GM12892 (cell line): ENCODE results near the gene C1orf50.
"Not testable (repeated sequence)": the region's sequence is repeated elsewhere in the genome, so short reads cannot be mapped to it uniquely, and the experiment has no call there.

Experiments used
- DNase-seq: peaks from one replicate; pipeline ENCODE4 v3.0.0; 2011; ENCODE audit not compliant: insufficient read length
- FAIRE-seq: peaks from 2 replicates; lab custom pipeline; 2011; peaks lifted over from hg19 to GRCh38; lab: Jason Lieb, UNC
- POLR2A ChIP-seq: IDR thresholded peaks from 2 replicates; pipeline ENCODE4 v1.6.1; 2011; ENCODE audit warnings: low read depth, low read length, control low read depth
- POLR2AphosphoS5 ChIP-seq: IDR thresholded peaks from 2 replicates; pipeline ENCODE4 v1.6.1; 2011; ENCODE audit warnings: low read depth, low read length, control low read depth
- TAF1 ChIP-seq: IDR thresholded peaks from 2 replicates; pipeline ENCODE4 v1.6.1; 2011; ENCODE audit warnings: low read depth, mild to moderate bottlenecking, control low read depth, low read length, borderline replicate concordance

C1orf50 gene

GRCh38 chr1:42748461-42749410 is 18.3 kb upstream of the C1orf50 start:
- DNase-seq: no peak

DNA sequence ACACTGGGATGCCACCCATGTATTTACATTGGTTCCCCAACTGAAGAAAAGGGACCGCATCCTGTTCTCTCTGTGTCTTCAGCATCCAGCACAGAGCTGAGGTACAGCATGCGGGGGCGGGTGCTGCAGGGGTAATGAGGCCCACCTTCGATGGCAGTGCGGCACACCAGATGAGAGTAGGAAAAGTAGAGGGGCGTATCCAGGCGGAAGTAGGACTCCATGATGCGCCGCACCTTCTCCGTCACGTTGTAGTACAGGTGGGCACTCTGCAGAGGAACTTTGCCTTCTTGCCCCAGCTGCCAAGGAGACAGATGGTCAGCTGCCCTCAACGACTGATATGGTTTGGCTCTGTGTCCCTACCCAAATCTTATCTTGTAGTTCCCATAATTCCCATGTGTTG is 17.0 kb upstream of the C1orf50 start:
- no peak for DNase-seq
- TF ChIP-seq TAF1: no peak
- TF ChIP-seq POLR2AphosphoS5: no peak
- TF ChIP-seq POLR2A: no peak
- no peak for FAIRE-seq

More at GRCh38 chr1:42748461-42749410, 18.3 kb upstream of the C1orf50 start:
- no peak for TF ChIP-seq TAF1
- TF ChIP-seq POLR2A: no peak
- TF ChIP-seq POLR2AphosphoS5: no peak
- FAIRE-seq: no peak

GRCh38 chr1:42751511-42752070 is 15.5 kb upstream of the C1orf50 start:
- FAIRE-seq, DNase-seq: not testable (repeated sequence)

- DNase-seq (no peak), FAIRE-seq (no peak)
- TF ChIP-seq POLR2AphosphoS5 (no peak), TAF1 (no peak), POLR2A (no peak)
These were observed 14.8 kb upstream of the C1orf50 start for GRCh38 chr1:42752284-42752683.

DNA sequence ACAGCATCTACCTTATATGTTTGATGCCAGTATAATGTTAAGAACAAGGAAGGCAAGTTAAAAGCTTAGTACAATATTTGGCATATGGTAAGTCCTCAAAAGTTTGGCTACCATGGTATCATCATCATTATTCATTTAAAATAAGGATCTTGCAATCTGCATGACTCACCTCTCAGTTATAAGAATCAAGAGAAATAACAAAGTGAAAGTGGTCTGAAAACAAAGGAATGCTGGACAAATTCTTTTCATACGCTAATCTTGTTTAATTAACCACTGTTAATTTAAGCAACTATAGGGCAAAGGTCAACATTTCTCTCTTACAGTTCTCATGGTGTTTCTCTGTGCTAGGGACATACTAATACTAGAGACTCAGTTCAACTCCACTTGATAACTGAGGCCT is 14.0 kb upstream of the C1orf50 start:
- no peak for DNase-seq
- no peak for FAIRE-seq

DNA sequence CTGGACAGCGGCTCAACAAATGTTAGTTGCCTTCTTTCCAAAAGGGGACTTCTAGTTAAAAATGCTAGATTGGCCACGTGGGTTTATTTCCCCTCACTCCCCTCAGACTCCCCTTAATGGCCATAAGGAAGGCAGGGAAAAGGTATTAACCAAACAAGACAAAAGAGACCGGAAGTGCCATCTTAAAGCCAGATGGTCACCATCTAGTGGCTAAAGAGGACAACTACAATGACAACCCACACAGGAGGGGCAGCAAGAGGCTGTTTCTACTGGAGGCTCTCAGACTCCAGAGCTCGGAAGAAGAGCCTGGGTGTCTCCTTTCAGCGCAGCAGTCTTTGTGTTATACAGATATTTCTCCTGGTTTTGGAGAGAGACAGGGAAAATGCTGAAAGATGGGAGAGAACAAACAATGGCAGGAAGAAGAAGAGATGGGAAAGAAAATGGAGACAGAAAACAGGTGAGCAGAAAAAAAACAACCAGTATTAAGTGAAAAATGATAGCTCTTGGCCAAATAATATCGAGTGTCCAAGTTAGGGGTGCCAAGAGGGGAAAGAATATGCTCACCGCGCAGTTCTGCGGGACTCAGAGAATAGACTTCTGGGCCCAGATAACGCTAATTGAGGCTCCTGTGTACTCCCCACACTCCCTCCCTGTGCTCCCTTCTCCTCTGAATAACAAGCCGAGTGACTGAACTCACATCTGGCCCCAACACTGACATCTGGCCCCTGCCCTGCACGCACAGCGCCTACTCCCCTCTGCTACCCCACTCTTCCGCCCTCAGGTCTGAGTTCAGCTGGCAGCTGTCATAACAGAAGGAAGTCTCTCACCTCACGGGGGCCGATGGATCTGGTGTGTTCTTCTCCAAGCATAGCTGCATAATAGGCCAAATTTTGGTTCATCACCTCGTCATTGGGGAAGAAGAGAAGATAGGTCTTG is 9.8 kb upstream of the C1orf50 start:
- FAIRE-seq (peak; percentile 81), DNase-seq (no peak)
- TF ChIP-seq POLR2A (no peak), TAF1 (no peak), POLR2AphosphoS5 (no peak)

More for the DNA sequence above, 14.0 kb upstream of the C1orf50 start:
- TF ChIP-seq TAF1 (no peak), POLR2AphosphoS5 (no peak), POLR2A (no peak)

DNA sequence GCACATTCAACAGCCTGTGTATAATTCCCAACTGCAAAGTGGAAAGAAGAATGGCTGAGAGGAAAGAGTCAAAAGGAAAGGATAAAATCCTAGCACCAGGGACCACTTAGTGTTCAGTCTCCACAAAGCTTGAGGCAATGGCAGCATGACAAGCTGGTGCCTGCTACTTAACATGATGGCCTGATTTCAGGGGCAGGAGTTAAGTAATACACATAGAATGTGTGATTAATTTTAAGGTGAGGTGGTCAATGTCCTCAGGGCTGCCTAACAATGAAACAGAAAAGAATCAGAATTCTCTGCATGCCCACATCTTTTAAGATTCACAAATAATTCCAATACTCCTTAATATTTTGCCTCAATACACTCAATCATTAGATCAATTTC is 9.2 kb upstream of the C1orf50 start:
- FAIRE-seq (no peak), DNase-seq (no peak)
- no peak for TF ChIP-seq TAF1
- no peak for TF ChIP-seq POLR2A
- TF ChIP-seq POLR2AphosphoS5: no peak

DNA sequence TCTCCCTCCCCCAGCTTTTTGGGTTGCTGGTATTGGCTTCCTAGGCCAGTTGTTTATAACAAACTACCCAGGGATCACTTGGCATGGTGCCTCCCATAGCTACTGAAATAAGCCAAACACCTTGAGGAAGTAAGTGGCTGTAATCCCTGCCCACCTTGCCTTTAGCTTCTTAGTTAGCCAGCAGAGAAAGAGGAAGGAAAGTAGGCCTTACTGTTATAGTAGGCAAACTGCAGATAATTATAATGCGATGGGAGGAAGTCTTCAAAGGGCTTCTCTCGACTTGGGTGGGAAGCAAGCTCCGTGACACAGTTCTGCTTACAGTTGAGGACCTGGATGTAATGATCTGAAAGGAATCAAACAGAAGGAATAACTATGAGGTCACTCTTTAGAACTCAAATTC is 8.4 kb upstream of the C1orf50 start:
- no peak for FAIRE-seq
- no peak for DNase-seq
- TF ChIP-seq POLR2AphosphoS5: no peak
- TF ChIP-seq POLR2A: no peak
- no peak for TF ChIP-seq TAF1

GRCh38 chr1:42759114-42759513 is 7.9 kb upstream of the C1orf50 start:
- no peak for TF ChIP-seq POLR2AphosphoS5
- no peak for TF ChIP-seq TAF1
- TF ChIP-seq POLR2A: no peak
- no peak for DNase-seq
- FAIRE-seq: no peak

DNA sequence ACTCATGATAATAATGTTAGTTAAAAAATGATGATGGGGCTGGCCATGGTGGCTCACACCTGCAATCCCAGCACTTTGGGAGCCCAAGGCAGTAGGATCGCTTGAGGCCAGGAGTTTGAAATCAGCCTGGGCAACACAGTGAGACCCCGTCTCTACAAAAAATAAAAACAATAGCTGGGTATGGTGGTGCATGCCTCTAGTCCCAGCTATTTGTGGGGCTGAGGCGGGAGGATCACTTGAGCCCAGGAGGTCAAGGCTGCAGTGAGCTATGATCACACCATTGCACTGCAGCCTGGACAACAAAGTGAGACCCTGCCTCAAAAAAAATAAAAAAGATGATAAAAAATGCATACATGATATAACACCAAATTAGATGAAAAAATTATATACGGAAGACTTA is 5.5 kb upstream of the C1orf50 start:
- TF ChIP-seq POLR2AphosphoS5 (no peak), TAF1 (no peak), POLR2A (no peak)
- FAIRE-seq: no peak
- DNase-seq: no peak

GRCh38 chr1:42762269-42762668 is 4.8 kb upstream of the C1orf50 start:
- DNase-seq: no peak
- TF ChIP-seq TAF1: no peak
- no peak for TF ChIP-seq POLR2A
- TF ChIP-seq POLR2AphosphoS5: no peak
- FAIRE-seq: no peak
